K562 (cell line): Measurements from ENCODE around the gene ERC2.

Experiments
- CHD4 ChIP-seq: fragments of 200-600 bp; sonication (generic); IDR thresholded peaks from 3 replicates; pipeline ENCODE4 v1.6.1; 2012; ENCODE audit warnings: low read depth, mild to moderate bottlenecking, mixed read lengths, low read length, inconsistent platforms; ENCODE audit not compliant: insufficient read depth, insufficient replicate concordance, poor library complexity, severe bottlenecking
- CTCF ChIP-seq, 3 experiments: IDR thresholded peaks in 2 of 3; conservative IDR thresholded peaks in 1 of 3; 2 replicates each; pipeline ENCODE4 v1.5.1; 2011 to 2012; ENCODE audit warnings: low read length in 3 of 3, mild to moderate bottlenecking in 3 of 3, control low read depth in 2 of 3, improper control_type of control experiment in 1 of 3, inconsistent platforms in 1 of 3, low read depth in 1 of 3, mixed read lengths in 1 of 3, moderate library complexity in 1 of 3; ENCODE audit not compliant: insufficient read depth in 2 of 3
- KLF1 ChIP-seq: fragments of 450-650 bp; IDR thresholded peaks from 2 replicates; pipeline ENCODE4 v1.6.1; 2016; ENCODE audit warnings: missing genetic modification characterization, missing compliant biosample characterization
- MEIS2 ChIP-seq: fragments of 450-650 bp; IDR thresholded peaks from 2 replicates; pipeline ENCODE4 v1.6.1; 2014; ENCODE audit warnings: mild to moderate bottlenecking; ENCODE audit not compliant: partially characterized antibody
- POLR2AphosphoS5 ChIP-seq: IDR thresholded peaks from 2 replicates; pipeline ENCODE4 v1.6.1; 2011; ENCODE audit warnings: mild to moderate bottlenecking, low read depth, low read length, moderate library complexity; ENCODE audit not compliant: control insufficient read depth, insufficient read depth
- SIN3A ChIP-seq, 2 experiments: fragments of 150-350 bp in 1 of 2; IDR thresholded peaks; 2 replicates each; pipeline ENCODE4 v1.6.1; 2011 to 2016; ENCODE audit warnings: borderline replicate concordance in 2 of 2, low read depth in 2 of 2, low read length in 2 of 2, mild to moderate bottlenecking in 2 of 2, moderate library complexity in 2 of 2; ENCODE audit not compliant: control insufficient read depth in 1 of 2
- TF ChIP-seq, protein P1 (sequence below): sonication (generic); formaldehyde crosslinking; IDR thresholded peaks from 2 replicates; pipeline ENCODE4 v1.8.1; 2022; ENCODE audit warnings: missing genetic modification reagents

- TF ChIP-seq CHD4 (no peak), POLR2AphosphoS5 (no peak), KLF1 (tag) (no peak), CTCF (IDR thresholded peaks at IDR 0.05 in 2 of 3, conservative IDR thresholded peaks at IDR 0.05 in 1 of 3; ENCODE audit: insufficient read depth in 2 of 3, low read depth in 1 of 3, low read length in 3 of 3) (no peak), MEIS2 (no peak), SIN3A (IDR thresholded peaks at IDR 0.05; ENCODE audit: borderline replicate concordance in 2 of 2, control insufficient read depth in 1 of 2, low read depth in 2 of 2, low read length in 2 of 2) (no peak)
- TF ChIP-seq, protein P1, sequence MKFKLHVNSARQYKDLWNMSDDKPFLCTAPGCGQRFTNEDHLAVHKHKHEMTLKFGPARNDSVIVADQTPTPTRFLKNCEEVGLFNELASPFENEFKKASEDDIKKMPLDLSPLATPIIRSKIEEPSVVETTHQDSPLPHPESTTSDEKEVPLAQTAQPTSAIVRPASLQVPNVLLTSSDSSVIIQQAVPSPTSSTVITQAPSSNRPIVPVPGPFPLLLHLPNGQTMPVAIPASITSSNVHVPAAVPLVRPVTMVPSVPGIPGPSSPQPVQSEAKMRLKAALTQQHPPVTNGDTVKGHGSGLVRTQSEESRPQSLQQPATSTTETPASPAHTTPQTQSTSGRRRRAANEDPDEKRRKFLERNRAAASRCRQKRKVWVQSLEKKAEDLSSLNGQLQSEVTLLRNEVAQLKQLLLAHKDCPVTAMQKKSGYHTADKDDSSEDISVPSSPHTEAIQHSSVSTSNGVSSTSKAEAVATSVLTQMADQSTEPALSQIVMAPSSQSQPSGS (CRISPR knock-in tag) = no peak
Measured at GRCh38 chr3:55537563-55537962, 930.7 kb downstream of the ERC2 start.
